ENCODE results near the gene LILRB1.
"Not testable (repeated sequence)": the region's sequence is repeated elsewhere in the genome, so short reads cannot be mapped to it uniquely, and the experiment has no call there.

Gene LILRB1

GRCh38 chr19:54608792-54609191, 21.5 kb upstream of the LILRB1 start:
- DNase-seq (ENCODE audit: low spot score in 2 of 2) (no peak), ATAC-seq (replicated peaks; ENCODE audit: extremely low read depth, poor library complexity, severe bottlenecking) (no peak)
- H3K9me3 Mint-ChIP-seq, result no peaks in the 10 kb centered on the region
- H3K4me1 Mint-ChIP-seq, result no peaks in the 10 kb centered on the region
- H3K27me3 Mint-ChIP-seq, result peaks cover 46% of the 10 kb centered on the region
- no peak overlapping the region for H3K4me3 Mint-ChIP-seq
- H3K36me3 Mint-ChIP-seq (ENCODE audit: insufficient read depth), result peaks cover 2% of the 10 kb centered on the region
- no peak overlapping the region for H3K27ac Mint-ChIP-seq (ENCODE audit: low read depth)

- peaks cover 50% of the 10 kb centered on the region for H3K27me3 Mint-ChIP-seq
- H3K36me3 Mint-ChIP-seq (ENCODE audit: insufficient read depth), result peaks cover 2% of the 10 kb centered on the region
- H3K4me3 Mint-ChIP-seq, result no peak overlapping the region
- DNase-seq (ENCODE audit: low spot score in 2 of 2), result no peak
- no peak for ATAC-seq (replicated peaks; ENCODE audit: extremely low read depth, poor library complexity, severe bottlenecking)
- no peak overlapping the region for H3K27ac Mint-ChIP-seq (ENCODE audit: low read depth)
- H3K4me1 Mint-ChIP-seq, result no peaks in the 10 kb centered on the region
- no peaks in the 10 kb centered on the region for H3K9me3 Mint-ChIP-seq
Observed at GRCh38 chr19:54609356-54609791, 20.9 kb upstream of the LILRB1 start.

GRCh38 chr19:54612428-54612827, 17.9 kb upstream of the LILRB1 start:
- Mint-ChIP-seq H3K9me3 (no peaks in the 10 kb centered on the region), H3K27ac (ENCODE audit: low read depth) (no peak overlapping the region), H3K4me3 (no peak overlapping the region), H3K36me3 (ENCODE audit: insufficient read depth) (peaks cover 4% of the 10 kb centered on the region), H3K27me3 (peaks cover 22% of the 10 kb centered on the region), H3K4me1 (peaks cover 16% of the 10 kb centered on the region)
- DNase-seq (ENCODE audit: low spot score in 2 of 2), result no peak
- ATAC-seq (replicated peaks; ENCODE audit: extremely low read depth, poor library complexity, severe bottlenecking), result no peak

GRCh38 chr19:54614726-54615125, 15.6 kb upstream of the LILRB1 start:
- H3K9me3 Mint-ChIP-seq, result no peaks in the 10 kb centered on the region
- ATAC-seq (replicated peaks; ENCODE audit: extremely low read depth, poor library complexity, severe bottlenecking) (no peak), DNase-seq (ENCODE audit: low spot score in 2 of 2) (no peak)
- peaks cover 7% of the 10 kb centered on the region for H3K36me3 Mint-ChIP-seq (ENCODE audit: insufficient read depth)
- no peak overlapping the region for H3K4me3 Mint-ChIP-seq
- peaks cover 16% of the 10 kb centered on the region for H3K4me1 Mint-ChIP-seq
- H3K27ac Mint-ChIP-seq (ENCODE audit: low read depth), result no peak overlapping the region
- H3K27me3 Mint-ChIP-seq, result peaks cover 10% of the 10 kb centered on the region

GRCh38 chr19:54616057-54616456, 14.2 kb upstream of the LILRB1 start:
- H3K27ac Mint-ChIP-seq (ENCODE audit: low read depth), result peak overlapping the region; percentile 91
- peaks cover 7% of the 10 kb centered on the region for H3K36me3 Mint-ChIP-seq (ENCODE audit: insufficient read depth)
- H3K4me3 Mint-ChIP-seq, result peak overlapping the region; percentile 77
- no peaks in the 10 kb centered on the region for H3K9me3 Mint-ChIP-seq
- no peak for ATAC-seq (replicated peaks; ENCODE audit: extremely low read depth, poor library complexity, severe bottlenecking)
- peaks cover 16% of the 10 kb centered on the region for H3K4me1 Mint-ChIP-seq
- H3K27me3 Mint-ChIP-seq, result peaks cover 10% of the 10 kb centered on the region
- DNase-seq (ENCODE audit: low spot score in 2 of 2), result no peak

GRCh38 chr19:54616821-54617560, 13.3 kb upstream of the LILRB1 start:
- Mint-ChIP-seq H3K9me3 (no peaks in the 10 kb centered on the region), H3K27me3 (peaks cover 10% of the 10 kb centered on the region), H3K4me1 (peaks cover 23% of the 10 kb centered on the region), H3K36me3 (ENCODE audit: insufficient read depth) (peaks cover 7% of the 10 kb centered on the region), H3K4me3 (peak overlapping the region; percentile 77), H3K27ac (ENCODE audit: low read depth) (peak overlapping the region; percentile 91)
- DNase-seq (ENCODE audit: low spot score in 2 of 2) (no peak), ATAC-seq (replicated peaks; ENCODE audit: extremely low read depth, poor library complexity, severe bottlenecking) (peak; percentile 32)

GRCh38 chr19:54620464-54620863, 9.8 kb upstream of the LILRB1 start:
- Mint-ChIP-seq H3K27ac (ENCODE audit: low read depth) (no peak overlapping the region), H3K4me1 (peaks cover 42% of the 10 kb centered on the region), H3K27me3 (peaks cover under 1% of the 10 kb centered on the region), H3K9me3 (no peaks in the 10 kb centered on the region), H3K36me3 (ENCODE audit: insufficient read depth) (peaks cover 7% of the 10 kb centered on the region), H3K4me3 (peak overlapping the region; percentile 18)
- ATAC-seq (replicated peaks; ENCODE audit: extremely low read depth, poor library complexity, severe bottlenecking), result no peak
- DNase-seq (ENCODE audit: low spot score in 2 of 2), result no peak

GRCh38 chr19:54622431-54622830, 7.9 kb upstream of the LILRB1 start:
- peak overlapping the region; percentile 82 for H3K27ac Mint-ChIP-seq (ENCODE audit: low read depth)
- peak overlapping the region; percentile 72 for H3K4me3 Mint-ChIP-seq
- no peaks in the 10 kb centered on the region for H3K9me3 Mint-ChIP-seq
- peaks cover 20% of the 10 kb centered on the region for H3K27me3 Mint-ChIP-seq
- no peak for DNase-seq (ENCODE audit: low spot score in 2 of 2)
- peaks cover 7% of the 10 kb centered on the region for H3K36me3 Mint-ChIP-seq (ENCODE audit: insufficient read depth)
- H3K4me1 Mint-ChIP-seq, result peaks cover 33% of the 10 kb centered on the region
- ATAC-seq (replicated peaks; ENCODE audit: extremely low read depth, poor library complexity, severe bottlenecking), result no peak

- Mint-ChIP-seq H3K4me3 (peak overlapping the region; percentile 64), H3K27ac (ENCODE audit: low read depth) (peak overlapping the region; percentile 83), H3K4me1 (peaks cover 33% of the 10 kb centered on the region), H3K27me3 (peaks cover 35% of the 10 kb centered on the region)
- H3K9me3 Mint-ChIP-seq; H3K36me3 Mint-ChIP-seq (ENCODE audit: insufficient read depth); DNase-seq (ENCODE audit: low spot score in 2 of 2): not testable (repeated sequence)
- peak; percentile 59 for ATAC-seq (replicated peaks; ENCODE audit: extremely low read depth, poor library complexity, severe bottlenecking)
Observed at GRCh38 chr19:54624234-54624633, 6.0 kb upstream of the LILRB1 start.

- H3K9me3 Mint-ChIP-seq; DNase-seq (ENCODE audit: low spot score in 2 of 2); H3K36me3 Mint-ChIP-seq (ENCODE audit: insufficient read depth); H3K27ac Mint-ChIP-seq (ENCODE audit: low read depth): not testable (repeated sequence)
- H3K27me3 Mint-ChIP-seq, result peaks cover 42% of the 10 kb centered on the region
- H3K4me1 Mint-ChIP-seq, result peaks cover 34% of the 10 kb centered on the region
- H3K4me3 Mint-ChIP-seq, result peak overlapping the region; percentile 64
- ATAC-seq (replicated peaks; ENCODE audit: extremely low read depth, poor library complexity, severe bottlenecking), result peak; percentile 87
Observed at GRCh38 chr19:54624934-54625730, 5.2 kb upstream of the LILRB1 start.

- Mint-ChIP-seq H3K4me1 (peaks cover 39% of the 10 kb centered on the region), H3K27ac (ENCODE audit: low read depth) (peak overlapping the region; percentile 36), H3K4me3 (peak overlapping the region; percentile 35), H3K27me3 (peaks cover 58% of the 10 kb centered on the region), H3K36me3 (ENCODE audit: insufficient read depth) (peaks cover 9% of the 10 kb centered on the region), H3K9me3 (no peaks in the 10 kb centered on the region)
- ATAC-seq (replicated peaks; ENCODE audit: extremely low read depth, poor library complexity, severe bottlenecking) (no peak), DNase-seq (ENCODE audit: low spot score in 2 of 2) (no peak)
Observed at GRCh38 chr19:54626757-54627156, 3.5 kb upstream of the LILRB1 start.

- Mint-ChIP-seq H3K4me1 (peaks cover 29% of the 10 kb centered on the region), H3K36me3 (ENCODE audit: insufficient read depth) (peaks cover 11% of the 10 kb centered on the region), H3K27me3 (peaks cover 66% of the 10 kb centered on the region), H3K27ac (ENCODE audit: low read depth) (peak overlapping the region; percentile 36)
- not testable (repeated sequence) for DNase-seq (ENCODE audit: low spot score in 2 of 2); ATAC-seq (replicated peaks; ENCODE audit: extremely low read depth, poor library complexity, severe bottlenecking); H3K4me3 Mint-ChIP-seq; H3K9me3 Mint-ChIP-seq
Observed at GRCh38 chr19:54627912-54628311, 2.4 kb upstream of the LILRB1 start.

GRCh38 chr19:54630782-54631181, 498 bp downstream of the LILRB1 start:
- peak overlapping the region; percentile 50 for H3K27ac Mint-ChIP-seq (ENCODE audit: low read depth)
- peaks cover 16% of the 10 kb centered on the region for H3K4me1 Mint-ChIP-seq
- no peak for ATAC-seq (replicated peaks; ENCODE audit: extremely low read depth, poor library complexity, severe bottlenecking)
- H3K4me3 Mint-ChIP-seq, result peak overlapping the region; percentile 53
- H3K9me3 Mint-ChIP-seq, result no peaks in the 10 kb centered on the region
- peaks cover 63% of the 10 kb centered on the region for H3K27me3 Mint-ChIP-seq
- DNase-seq (ENCODE audit: low spot score in 2 of 2), result no peak
- H3K36me3 Mint-ChIP-seq (ENCODE audit: insufficient read depth), result peaks cover 13% of the 10 kb centered on the region
